Hippocampal formation (tissue), 2 donors: ENCODE data around the gene LTO1.
"Not testable (repeated sequence)": the region's sequence is repeated elsewhere in the genome, so short reads cannot be mapped to it uniquely, and the experiment has no call there.

ENCODE experiments used
- DNase-seq, 2 donors: peaks; one replicate each; lab custom pipeline; 2025; lab: John Stamatoyannopoulos, UW

The LTO1 gene

DNA sequence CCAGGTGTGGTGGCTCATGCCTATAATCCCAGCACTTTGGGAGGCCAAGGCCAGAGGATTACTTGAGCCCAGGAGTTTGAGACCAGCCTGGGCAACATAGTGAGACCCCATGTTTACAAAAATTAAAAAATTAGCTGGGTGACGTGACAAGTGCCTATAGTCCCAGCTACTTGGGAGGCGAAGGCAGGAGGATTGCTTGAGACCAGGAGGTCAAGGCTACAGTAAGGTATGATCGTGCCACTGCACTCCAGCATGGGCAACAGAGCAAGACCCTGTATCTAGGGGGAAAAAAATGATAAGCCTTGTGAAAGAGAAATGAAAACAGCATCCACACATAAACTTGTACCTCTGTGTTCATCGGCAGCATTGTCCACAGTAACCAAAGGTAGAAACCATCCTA lies 42.3 kb downstream of the LTO1 start:
- no peak for DNase-seq

DNA sequence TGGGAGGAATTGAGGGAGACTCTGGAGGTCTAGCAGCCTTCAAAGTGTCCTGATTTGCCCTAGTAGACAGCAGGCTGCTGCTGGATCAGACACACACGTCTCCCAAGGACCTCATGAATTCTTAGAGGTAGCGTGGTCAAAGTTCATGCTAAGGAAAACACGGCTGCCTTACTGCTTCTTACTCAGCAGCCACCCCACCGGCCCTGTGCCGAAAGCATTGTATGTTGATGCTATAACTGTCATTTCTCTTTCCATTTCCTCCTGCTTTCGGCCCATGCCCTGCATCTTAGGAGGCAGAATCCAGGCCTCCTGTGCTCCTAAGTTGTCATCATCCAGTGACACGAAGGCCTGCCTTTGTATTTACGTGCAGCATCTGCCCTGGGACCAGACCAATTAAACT lies 44.7 kb downstream of the LTO1 start:
- no peak for DNase-seq

DNA sequence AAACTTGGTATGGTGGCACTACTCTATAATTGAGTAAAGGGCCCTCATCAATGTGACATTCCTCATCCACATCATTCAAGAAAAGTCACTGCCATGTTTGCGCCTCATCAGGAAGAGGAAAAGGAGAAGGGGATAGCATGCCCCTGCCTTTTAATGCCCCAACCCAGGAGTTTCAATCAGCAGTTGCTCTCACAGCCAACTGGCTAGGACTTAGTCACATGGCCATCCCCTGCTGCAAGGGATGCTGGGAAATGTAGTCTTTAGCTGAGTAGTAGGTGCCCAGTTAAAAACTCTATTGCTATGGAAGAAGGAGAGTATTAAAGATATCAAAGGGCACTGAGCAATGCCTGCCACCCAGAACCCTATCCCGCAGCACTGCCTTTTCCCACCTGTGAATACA lies 45.1 kb downstream of the LTO1 start:
- DNase-seq = no peak

DNA sequence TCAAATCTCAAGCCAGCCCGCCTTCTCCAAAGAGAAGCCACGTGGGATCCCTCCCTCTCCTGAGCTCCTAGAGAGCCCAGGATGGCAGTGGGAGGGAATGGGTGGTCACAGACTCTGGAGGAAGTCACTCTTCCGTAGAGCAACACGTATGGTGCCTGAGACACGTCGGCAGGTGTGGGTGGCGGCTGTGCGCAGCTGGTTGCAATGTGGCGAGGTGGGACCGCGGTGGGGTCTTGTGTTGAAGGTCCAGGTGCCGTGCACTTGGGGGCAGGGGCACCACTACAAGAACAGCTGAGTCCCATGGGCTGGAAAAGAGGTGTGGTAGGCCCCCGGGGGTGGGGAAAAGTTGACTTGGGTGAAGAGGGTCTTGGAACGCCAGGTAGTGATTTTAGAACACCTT lies 47.6 kb downstream of the LTO1 start:
- DNase-seq = no peak

DNA sequence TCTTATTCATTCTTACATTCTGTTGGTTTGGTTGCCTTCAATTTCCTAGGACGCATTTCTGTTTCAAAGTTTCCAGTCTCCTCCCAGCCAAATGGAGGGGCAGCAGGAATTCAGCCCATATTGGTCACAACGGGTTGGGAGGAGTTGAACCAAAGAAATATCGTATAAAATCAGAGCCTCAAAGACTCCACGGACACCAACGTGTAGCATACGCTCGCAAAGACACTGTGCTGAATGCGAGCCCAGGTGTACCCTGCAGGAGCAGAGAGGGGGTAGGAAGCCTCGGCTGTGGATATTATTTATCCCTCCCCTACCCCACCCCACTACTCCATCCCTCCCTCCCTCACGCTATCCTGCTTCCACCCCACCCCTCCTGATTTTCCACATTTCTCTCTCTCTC lies 49.7 kb downstream of the LTO1 start:
- no peak for DNase-seq

DNA sequence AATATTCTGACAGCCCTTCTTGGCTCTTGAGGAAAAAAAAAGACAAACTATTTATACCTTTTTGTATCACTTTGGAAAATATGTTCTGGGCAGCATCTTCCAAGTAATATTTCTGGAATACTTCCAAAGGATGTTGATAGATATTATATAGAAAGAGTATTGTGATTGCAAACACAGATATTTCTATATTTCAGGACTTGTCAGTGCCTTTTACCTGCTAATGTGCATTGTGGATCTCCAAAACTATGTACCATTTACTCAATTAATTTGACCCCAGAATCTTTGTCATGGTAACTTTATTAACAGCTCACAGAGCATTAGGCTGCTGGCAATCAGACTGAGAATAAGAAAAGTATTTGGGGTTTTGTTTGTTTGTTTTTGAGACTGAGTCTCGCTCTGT lies 50.9 kb downstream of the LTO1 start:
- no peak for DNase-seq

DNA sequence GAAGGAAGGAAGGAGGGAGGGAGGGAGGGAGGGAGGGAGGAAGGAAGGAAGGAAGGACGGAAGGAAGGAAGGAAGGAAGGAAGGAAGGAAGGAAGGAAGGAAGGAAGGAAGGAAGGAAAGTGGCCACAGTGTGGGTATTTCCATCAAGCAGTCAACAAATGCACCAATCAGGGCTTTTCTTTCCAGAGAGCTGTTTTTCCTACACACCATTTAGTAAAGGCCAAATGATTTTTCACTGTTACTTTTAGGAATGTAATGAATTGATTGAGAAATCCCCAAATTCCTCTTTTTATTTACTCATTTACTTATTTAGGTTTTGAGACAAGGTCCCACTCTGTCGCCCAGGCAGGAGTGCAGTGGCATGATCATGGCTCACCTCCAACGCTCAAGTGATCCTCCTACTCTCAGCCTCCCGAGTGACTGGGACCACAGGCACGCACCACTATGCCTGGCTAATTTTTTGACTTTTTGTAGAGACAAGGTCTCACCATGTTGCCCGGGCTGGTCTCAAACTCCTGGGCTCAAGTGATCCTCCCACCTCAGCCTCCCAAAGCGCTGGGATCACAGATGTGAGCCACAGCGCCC lies 53.0 kb downstream of the LTO1 start:
- not testable (repeated sequence) for DNase-seq

DNA sequence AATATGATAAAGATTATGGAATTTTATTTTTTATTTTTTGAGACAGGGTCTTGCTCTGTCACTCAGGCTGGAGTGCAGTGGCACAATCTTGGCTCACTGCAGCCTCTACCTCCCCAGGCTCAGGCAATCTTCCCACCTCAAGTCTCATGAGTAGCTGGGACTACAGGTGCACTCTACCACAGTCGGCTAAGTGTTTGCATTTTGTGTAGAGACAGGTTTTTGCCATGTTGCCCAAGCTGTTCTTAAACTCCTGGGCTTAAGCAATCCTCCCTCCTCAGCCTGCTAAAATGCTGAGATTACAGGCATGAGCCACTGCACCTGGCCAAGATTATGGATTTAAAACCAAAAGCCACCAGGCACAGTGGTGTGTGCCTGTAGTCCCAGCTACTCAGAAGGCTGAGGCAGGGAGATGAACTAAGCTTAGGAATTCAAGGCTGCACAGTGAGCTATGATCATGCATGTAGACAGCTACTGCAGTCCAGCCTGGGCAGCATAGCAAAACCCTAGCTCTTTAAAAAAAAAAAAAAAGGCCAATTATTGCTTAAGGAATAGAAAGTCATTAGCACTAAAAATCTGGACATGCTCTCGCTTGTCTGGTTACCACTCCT lies 54.4 kb downstream of the LTO1 start:
- DNase-seq = no peak

DNA sequence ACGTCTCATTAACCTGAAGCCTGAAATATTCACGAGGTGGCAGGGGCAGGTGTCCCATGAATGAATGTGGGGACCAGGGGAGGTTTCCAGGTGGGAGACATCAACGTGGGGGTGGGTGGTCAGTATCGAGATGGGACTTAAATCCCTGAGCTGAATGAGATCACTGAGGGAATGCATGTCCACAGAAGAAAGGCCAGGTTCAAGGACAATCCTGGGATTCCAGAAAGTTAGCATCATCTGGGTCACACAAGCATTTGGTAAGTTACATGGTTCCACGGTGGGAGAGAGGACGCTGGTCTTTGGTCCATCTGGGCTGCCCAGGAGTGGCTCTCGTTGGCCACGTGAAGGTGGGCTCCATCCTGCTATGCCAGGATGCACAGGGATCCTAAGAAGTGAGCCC lies 56.9 kb downstream of the LTO1 start:
- DNase-seq = no peak

DNA sequence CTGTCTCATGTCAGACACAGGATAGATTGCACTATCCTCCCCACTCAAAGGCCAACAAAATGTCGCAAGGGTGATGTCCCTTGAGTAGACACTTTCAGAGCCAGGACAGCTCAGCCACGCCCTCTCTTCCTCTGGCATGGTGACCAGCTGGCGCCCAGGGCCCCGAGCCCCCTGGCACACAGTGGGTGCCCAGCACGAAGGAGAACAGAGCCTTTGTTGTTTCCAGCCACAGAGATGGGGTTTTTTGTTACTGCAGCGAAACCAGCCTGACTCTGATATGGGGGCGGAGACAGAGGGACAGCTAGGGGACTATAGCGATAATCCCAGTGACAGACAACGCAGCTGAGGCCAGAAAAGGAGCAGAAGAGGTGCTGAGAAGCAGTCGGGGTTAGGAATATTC lies 57.5 kb downstream of the LTO1 start:
- no peak for DNase-seq

DNA sequence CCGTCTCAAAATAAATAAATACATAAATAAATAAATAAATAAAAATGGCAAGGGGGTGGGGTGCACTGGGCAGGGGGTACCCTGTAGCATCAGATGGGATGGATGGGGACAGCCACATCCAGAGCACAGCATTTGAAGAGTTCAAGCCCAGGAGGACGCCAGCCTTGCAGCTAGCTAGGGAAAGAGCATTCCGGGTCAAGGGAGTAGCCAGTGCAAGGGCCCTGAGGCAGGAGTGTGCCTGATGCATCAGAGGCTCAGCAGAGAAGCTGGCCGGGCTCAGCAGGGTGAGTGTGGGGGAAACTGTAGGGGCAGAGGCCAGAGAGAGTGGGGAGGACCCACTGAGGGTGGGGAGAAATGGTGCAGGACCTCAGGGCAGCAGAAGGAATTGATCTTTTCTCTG lies 57.9 kb downstream of the LTO1 start:
- no peak for DNase-seq
